IPS-NIHi7 (cell line): Measurements from ENCODE around the gene PKP4.

Source experiments
- DNase-seq: peaks from one replicate; pipeline ENCODE4 v3.0.0; 2012; ENCODE audit warnings: mixed read lengths; ENCODE audit errors: extremely low spot score

The PKP4 gene

DNA sequence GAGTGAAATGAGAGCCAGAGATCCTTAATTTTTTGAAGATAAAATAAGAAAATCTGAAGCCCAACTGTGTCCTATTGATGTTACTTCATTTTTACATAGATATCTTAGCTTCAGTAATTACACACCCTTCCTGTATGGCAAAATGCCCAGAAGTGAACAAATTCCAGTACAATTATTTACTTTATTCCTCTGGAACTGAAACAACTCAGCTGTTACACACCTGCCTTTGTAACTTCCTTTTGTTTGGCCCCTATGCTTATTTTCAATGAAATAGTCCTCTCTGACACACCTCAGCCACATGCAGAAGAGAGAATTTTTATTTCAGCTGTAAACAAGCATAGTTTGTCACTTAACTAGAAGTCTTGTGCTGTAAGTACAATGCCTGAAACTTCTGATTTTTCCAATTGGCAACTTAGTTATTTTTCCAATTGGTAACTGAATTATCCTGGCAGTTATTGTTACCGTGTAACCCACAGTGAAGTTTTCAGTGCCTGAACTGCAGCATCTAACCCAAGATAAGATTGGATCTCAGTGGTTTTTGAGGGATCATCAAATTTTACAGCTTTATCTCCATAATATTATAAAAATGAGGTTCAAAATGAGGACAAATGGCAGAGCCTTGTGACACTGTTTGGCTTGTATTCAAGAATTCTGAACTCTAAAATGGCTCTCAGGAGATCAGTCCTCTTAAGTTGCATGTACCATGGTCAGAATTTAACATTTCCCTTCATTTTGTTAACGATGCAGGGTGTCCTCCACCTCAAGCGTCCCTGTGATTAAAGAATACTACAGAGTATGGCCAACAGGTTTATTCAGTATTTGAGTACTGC is 82.6 kb downstream of the PKP4 start:
- DNase-seq: no peak

- no peak for DNase-seq
Observed at GRCh38 chr2:158542577-158542976, 85.8 kb downstream of the PKP4 start.

DNA sequence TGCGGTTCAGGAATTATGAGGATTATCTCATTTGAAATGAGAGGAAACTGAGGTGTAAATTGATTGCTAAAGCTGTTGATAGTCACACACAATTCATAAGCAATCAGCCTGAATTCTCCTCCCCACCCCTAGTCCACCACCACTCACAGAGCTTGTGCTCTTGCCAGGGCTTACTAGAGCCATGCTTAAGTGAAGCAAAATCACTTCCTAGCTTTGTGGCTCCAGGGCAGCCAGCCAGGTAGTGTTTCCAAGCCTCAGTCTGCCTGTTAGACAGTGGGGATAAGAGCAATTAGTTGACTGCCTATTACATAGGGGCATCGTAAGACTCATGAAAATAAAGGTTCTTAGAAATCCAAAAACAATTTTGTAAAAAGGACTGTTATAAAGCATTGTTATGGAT is 87.2 kb downstream of the PKP4 start:
- no peak for DNase-seq

DNA sequence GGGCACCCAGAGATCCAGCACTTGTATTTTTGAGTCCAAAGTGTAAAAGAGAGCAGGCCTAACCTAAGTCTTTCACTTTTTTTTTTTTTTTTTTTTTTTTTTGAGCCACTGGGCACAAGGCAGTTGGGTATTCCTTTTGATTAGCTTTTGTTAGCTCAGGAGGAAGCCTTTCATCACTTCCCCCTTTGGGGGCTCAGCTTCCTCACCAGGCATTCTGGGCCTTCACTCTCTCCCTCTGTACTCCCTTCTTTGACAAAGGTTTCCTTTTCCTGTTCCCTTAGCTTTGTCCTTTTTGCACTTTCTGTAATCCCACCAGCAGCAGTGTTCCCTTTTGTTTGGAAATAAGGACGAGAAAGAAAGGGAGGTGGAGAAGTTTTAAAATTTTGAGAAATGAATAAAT is 88.2 kb downstream of the PKP4 start:
- DNase-seq: no peak

DNA sequence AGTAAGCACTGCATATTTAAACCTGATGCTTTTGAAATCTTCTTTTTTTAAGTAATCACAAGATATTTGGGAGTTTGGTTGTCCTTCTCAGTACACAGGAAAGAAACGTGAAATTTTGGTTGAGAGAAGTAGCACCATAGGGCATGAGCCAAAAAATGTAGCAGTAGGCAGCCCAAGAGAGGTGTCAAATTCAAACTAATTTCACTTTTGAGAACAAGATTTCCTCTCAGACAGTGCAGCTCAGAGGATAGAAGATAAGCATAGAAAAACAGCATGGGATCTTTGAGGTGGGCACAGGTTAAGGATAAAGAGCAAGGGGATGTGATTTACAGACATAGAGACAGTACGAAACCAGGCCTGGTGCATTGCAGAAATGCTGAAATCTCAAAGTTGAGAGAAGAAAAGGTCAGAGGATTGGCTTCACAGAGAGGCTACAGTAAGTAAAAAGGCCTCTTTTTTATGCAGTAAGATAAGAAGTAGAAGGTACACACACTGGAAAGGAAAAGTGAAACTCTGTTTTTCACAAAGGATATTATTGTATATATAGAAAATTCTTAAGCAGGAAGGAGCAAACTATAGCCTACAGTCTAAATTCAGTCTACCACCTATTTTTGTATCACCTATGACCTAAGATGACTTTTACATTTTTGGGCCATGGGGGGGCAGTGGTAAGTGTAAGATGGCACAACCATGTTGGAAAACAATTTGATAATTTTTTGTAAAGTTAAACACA is 89.8 kb downstream of the PKP4 start:
- no peak for DNase-seq

DNA sequence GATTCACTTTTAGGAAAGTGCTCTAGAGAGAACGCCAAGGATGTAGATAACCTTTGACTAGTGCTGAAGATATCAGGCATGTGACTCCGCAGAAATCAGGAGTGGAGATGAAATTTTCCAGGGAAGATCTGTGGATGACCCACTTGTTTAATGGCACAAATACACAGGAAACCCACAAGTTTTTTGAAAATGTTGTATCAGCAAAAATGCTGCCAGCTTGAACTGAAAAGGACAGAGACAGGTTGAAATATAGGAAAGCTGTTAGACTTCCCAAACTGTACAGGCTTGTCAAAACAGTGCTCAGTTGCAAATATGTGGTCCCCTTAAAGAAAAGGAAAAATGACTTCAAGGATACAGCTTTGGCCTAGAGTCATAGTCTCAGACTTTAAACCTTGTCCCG is 96.5 kb downstream of the PKP4 start:
- DNase-seq: no peak

GRCh38 chr2:158554996-158555395 is 98.2 kb downstream of the PKP4 start:
- no peak for DNase-seq

GRCh38 chr2:158556124-158556523 is 99.4 kb downstream of the PKP4 start:
- no peak for DNase-seq

DNA sequence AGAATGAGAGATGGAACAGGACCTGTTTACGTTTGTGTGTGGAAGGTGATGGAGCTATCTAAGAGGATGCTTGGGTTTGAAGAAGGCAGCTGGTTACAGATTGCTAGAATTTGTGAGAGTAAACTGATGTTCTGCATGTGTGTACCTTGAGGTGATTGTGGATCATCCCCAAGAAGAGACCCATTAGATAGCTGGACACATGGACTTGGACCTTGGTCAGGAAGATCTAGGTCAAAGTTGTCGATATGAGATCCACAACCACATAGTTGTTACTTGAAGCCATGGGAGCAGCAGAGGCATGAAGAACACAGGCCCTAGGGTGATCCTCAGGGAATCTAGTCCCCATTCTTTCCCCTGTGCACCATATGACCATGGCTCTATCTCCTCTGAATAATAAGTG is 101.0 kb downstream of the PKP4 start:
- no peak for DNase-seq

DNA sequence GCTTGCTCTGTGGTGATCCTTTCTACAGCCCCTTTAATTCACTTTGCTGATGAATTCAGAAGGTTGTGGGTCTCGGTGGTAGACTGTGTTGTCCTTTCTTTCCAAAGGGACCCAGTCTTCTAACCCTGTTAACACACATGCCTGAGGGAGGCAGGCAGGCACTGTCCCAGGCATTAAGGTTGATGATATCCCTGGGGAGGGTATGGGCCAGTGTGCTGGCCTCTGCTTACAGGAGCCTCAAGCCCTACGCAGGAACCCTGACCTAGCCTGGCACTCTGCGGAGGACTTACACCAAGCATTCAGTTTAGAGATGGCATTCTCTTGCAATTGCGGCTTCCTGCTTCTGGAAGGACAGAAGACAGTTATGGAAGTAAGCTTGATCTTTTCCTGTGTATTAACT is 102.5 kb downstream of the PKP4 start:
- no peak for DNase-seq

GRCh38 chr2:158560259-158560658 is 103.5 kb downstream of the PKP4 start:
- DNase-seq: no peak

GRCh38 chr2:158561054-158561453 is 104.3 kb downstream of the PKP4 start:
- no peak for DNase-seq

- no peak for DNase-seq
Observed at GRCh38 chr2:158567208-158567607, 110.5 kb downstream of the PKP4 start.

- DNase-seq: no peak
Observed at GRCh38 chr2:158569284-158569683, 112.5 kb downstream of the PKP4 start.

GRCh38 chr2:158570869-158571268 is 114.1 kb downstream of the PKP4 start:
- no peak for DNase-seq

GRCh38 chr2:158573739-158574138 is 117.0 kb downstream of the PKP4 start:
- DNase-seq: peak; percentile 20

DNA sequence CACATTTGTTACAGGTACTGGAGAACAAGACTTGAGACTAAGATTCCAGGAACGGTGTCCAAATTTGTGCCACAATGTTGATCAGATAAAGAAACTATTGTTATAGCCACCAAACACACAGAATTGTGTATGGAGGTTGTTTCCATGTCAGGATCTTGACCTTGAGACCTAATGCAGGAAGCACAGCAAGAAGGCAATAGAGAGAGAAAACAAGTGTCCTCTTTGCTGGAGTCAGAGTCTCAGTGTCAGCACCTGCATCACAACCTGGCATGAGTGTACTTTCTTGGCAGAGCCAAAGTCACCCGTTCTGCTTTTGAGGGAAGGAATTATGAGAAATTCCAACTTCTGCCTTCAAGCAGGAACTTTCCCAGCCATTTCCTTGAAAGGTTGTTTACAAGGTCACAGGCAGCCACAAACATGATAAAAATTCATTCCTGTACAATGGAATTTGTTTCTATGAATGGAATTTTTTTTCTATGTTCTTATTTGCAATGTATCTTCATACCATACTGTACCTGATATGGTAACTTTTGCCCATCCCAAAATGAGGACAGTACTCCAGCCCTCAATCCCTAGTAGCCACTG is 118.4 kb downstream of the PKP4 start:
- DNase-seq: no peak

DNA sequence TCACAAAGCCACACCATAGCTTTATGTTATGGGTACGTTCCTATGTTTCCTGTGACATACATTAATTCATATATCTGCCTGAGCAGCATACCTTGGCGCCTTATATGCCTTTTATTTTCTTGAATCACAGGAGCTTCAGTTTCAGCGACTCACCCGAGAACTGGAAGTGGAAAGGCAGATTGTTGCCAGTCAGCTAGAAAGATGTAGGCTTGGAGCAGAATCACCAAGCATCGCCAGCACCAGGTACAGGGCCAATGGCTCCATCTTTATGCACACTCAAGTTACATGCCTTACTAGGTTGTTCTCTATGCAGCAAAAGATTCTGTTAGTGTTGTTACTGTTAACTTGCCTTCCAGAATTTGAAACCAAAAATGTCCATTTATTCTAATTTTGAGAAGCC is 120.4 kb downstream of the PKP4 start:
- no peak for DNase-seq

GRCh38 chr2:158578703-158579330 is 122.1 kb downstream of the PKP4 start:
- DNase-seq: no peak

GRCh38 chr2:158579928-158580327 is 123.2 kb downstream of the PKP4 start:
- DNase-seq: no peak

GRCh38 chr2:158580760-158581159 is 124.0 kb downstream of the PKP4 start:
- DNase-seq: no peak

DNA sequence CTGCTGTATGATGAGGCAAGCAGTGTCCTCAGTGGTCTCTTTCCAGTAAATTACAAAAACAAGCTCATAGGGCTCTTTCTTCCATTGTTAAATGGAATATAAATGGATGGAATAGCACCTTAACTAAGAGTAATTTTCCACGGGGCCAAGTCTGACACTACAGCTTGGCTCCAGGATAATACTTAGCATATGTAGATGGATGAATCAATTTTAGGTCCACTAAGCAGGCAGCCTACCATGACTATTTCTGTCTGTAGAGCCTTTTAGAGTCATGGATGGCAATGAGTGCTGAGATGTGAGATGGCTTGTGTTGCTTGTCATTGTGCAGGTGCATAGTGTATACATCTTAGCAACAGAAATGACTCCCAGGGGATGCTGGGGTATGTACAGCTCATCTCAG is 125.9 kb downstream of the PKP4 start:
- no peak for DNase-seq
